GM10266 (cell line): ENCODE results near the gene GPC1.

Experiments used
- DNase-seq: peaks from one replicate; pipeline ENCODE4 v3.0.0; 2012; ENCODE audit errors: extremely low spot score
- TF ChIP-seq, protein P1 (sequence below): IDR thresholded peaks from 2 replicates; pipeline ENCODE4 v1.5.1; 2012; ENCODE audit warnings: mild to moderate bottlenecking, low read depth; ENCODE audit not compliant: control insufficient read depth, insufficient read depth; ENCODE audit errors: missing control alignments

Gene GPC1

DNA sequence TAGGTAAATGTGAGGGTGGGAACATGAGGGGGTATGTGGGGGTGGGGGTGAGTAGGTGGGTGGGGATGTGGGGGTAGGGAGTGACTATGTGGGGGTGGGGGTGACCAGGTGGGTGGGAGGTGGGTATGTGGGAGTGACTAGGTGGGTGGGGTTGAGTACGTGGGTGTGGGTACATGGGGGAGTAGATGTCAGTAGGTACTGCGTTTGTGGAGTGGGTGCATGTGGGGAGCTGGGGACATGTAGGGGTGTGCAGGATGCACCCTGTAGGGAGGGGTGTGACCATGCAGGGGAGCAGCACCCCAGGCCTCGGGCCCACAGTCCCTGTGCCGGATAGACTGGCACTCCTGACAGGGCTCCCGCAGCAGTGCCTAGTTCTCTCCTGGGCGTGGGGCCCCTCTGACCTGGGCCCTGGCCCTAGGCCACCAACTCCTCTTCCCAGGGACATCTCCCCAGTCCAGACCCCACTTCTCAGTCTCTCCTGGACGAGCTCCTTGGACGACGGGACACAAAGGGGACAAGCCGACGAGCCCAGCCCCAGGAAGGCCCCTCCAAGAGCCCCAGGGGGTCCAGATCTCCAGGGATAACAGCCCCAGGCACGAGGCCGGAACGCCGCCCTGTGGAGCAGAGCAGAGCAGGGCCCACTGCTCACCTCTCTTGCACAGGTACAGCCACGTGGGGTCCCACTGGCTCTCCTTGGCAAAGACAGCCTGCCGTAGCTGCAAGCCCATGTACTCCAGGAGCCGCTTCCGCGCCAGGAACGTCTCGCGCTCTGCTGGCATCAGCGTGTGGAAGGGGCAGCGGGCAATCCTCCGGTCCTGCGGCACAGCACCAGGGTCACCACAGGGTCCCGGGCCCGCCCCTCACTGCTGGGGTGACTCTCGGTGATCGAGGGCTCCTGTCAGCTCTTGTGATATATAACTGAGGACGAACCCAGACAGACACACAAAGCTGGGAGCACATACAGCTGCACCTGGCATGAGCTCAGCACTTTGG, 64.1 kb downstream of the GPC1 start:
- no peak for DNase-seq

DNA sequence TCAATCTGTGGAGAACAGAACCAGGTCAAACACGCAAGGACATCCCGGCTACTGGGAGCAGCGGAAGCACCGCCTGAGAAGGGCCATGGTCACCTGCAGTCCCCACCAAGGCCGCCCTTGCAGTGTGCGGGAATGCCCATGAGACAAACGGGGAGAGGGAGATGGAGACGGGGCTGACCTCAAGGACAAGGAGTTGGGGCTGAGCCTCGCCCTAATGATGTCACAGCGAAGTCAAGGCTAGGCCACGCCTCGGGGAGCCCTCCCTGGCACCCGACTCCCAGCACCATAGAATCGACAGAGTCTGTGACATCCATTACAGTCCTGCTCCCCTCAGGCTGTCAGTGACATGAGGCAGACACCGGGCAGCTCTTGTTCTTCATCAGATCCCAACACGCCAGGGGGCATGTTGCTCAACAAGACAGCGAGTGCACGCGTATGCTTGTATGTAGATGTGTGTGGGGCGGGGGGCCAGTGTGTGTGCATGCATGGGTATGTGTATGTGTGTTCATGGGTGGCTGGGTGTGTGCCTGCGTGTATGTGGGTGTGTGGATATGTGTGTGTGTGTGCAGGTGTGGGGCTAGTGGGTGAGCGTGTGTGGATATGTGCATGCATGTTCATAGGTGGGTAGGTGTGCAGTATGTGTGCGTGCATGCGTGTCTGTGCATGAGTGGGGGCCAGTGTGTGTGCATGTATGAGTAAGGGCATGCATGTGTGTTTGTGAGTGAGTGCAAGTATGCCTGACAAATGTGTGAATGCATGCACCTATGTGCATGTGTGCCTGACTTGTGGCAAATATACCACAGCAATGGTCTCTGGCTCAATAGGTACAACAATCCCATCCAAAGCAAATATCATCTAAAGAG, 65.3 kb downstream of the GPC1 start:
- TF ChIP-seq, protein P1, sequence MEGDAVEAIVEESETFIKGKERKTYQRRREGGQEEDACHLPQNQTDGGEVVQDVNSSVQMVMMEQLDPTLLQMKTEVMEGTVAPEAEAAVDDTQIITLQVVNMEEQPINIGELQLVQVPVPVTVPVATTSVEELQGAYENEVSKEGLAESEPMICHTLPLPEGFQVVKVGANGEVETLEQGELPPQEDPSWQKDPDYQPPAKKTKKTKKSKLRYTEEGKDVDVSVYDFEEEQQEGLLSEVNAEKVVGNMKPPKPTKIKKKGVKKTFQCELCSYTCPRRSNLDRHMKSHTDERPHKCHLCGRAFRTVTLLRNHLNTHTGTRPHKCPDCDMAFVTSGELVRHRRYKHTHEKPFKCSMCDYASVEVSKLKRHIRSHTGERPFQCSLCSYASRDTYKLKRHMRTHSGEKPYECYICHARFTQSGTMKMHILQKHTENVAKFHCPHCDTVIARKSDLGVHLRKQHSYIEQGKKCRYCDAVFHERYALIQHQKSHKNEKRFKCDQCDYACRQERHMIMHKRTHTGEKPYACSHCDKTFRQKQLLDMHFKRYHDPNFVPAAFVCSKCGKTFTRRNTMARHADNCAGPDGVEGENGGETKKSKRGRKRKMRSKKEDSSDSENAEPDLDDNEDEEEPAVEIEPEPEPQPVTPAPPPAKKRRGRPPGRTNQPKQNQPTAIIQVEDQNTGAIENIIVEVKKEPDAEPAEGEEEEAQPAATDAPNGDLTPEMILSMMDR, result no peak
- no peak for DNase-seq

More for the DNA sequence above, 64.1 kb downstream of the GPC1 start:
- TF ChIP-seq, protein P1, result no peak

DNA sequence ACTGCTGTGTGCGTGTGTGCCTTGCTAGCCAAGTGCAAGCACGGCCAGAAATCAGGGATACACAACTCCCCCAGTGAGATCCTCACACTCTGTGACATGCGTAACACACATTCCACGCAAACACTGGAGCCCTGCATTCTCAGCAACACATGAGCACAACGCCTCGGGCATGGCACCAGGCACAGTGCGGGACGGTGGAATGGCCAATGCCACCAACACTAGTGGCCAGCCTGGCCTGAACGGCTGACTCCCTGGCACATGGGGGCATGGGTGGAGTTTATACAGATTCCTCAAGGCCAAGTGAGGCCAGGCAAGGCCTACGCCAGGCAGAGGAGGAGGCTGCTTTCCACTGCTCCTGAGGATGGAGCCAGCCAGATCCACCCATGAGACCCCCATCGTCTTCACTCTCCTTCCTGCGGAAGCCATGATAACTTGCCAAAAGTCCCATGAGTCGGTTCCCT, 66.1 kb downstream of the GPC1 start:
- no peak for DNase-seq
- TF ChIP-seq, protein P1, result no peak

DNA sequence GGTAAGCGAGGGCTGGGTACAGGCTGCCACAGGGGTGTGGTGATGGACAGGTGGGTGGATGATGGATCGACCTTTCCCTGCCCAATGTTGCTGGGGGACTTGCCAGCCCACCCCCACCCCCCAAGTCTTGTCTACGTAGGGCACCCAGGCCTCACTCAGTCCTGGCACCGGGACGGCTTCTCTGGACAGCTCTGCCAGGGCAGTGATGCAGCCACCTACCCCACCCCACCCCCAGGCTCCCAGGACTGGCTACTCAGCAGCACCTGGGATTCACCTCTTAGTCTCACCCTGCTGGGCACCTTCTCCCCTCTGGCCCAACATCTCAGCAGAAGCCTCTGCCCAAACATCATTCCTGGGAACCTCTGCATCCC, 66.6 kb downstream of the GPC1 start:
- no peak for DNase-seq
- TF ChIP-seq, protein P1, result no peak

- no peak for DNase-seq
- TF ChIP-seq, protein P1, result no peak
Observed at GRCh38 chr2:240502430-240503121, 67.1 kb downstream of the GPC1 start.

- DNase-seq, result no peak
- TF ChIP-seq, protein P1, result no peak
Observed at GRCh38 chr2:240503375-240503774, 67.9 kb downstream of the GPC1 start.
